Measurements from ENCODE around the gene LGALSL. TPM values are rescaled to one million over a fixed set of nuclear protein-coding genes. Genes with fewer than 3 reads are reported as not detected.
"Not testable (repeated sequence)": the region's sequence is repeated elsewhere in the genome, so short reads cannot be mapped to it uniquely, and the experiment has no call there.

The LGALSL gene
- total and polyA plus RNA-seq, 2 donors, result 1.7 to 12.8 TPM

DNA sequence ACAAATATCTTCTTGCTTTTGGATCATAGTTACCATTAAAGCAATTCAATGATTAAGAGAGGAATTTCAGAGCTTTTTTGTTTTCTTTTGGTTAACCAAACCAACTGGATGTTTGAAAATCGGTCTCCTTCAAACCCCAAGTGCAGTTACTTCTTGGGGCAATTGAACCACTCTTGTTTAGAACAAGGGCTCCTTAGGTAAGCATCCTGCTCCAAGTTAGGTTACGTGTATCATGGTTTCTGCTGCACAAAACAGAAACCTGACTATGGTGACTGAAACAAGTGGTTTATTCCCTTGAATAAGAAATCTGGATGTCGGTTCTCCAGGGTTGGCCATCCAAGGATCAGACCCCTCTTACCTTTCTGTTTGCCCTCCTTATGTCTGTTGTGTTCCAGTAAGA is 16.1 kb upstream of the LGALSL start:
- Histone ChIP-seq H3K36me3 (ENCODE audit: control insufficient read depth in 2 of 2, insufficient read depth in 2 of 2, low read length in 1 of 2) (no peaks in the 10 kb centered on the region), H3K9me3 (ENCODE audit: control insufficient read depth in 2 of 2, insufficient read depth in 1 of 2, low read length in 1 of 2) (no peaks in the 10 kb centered on the region), H3K27ac (ENCODE audit: low read depth in 1 of 2, low read length in 1 of 2) (no peak overlapping the region), H3K27me3 (ENCODE audit: control insufficient read depth in 2 of 2, insufficient read depth in 1 of 2, low read length in 1 of 2) (peaks cover 0 to 4% of the 10 kb centered on the region in 2 donors), H3K4me3 (ENCODE audit: low read length in 2 of 2) (no peak overlapping the region), H3K4me1 (ENCODE audit: control insufficient read depth in 2 of 2, insufficient read depth in 2 of 2, low read length in 2 of 2) (no peaks in the 10 kb centered on the region)
- 98% methylated on average over 3 of the region's 3 CpGs for WGBS
- DNase-seq (ENCODE audit: low read depth in 6 of 9, low spot score in 9 of 9), result no peak

DNA sequence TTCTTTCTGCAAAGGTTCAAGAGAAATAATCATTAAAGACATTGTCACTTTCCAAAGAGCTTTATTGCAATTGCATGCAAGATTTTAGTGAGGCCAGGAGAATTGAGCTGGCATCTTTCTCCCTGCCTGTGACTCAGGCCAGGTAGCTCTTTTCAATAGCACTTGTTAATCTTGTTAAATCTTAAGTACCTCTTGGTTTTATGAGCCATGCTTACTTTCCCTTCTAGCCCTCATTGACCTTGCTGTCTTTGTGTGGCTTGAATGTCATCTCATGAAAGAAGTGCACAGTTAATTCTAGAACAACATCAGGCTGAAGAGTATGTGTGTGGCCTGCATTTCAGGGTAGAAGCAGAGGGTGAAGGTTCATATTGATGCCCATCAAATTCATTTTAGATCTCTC is 14.8 kb upstream of the LGALSL start:
- no peak overlapping the region for H3K4me3 ChIP-seq (ENCODE audit: low read length in 2 of 2)
- H3K36me3 ChIP-seq (ENCODE audit: control insufficient read depth in 2 of 2, insufficient read depth in 2 of 2, low read length in 1 of 2), result no peaks in the 10 kb centered on the region
- H3K9me3 ChIP-seq (ENCODE audit: control insufficient read depth in 2 of 2, insufficient read depth in 1 of 2, low read length in 1 of 2), result no peaks in the 10 kb centered on the region
- no peak for DNase-seq (ENCODE audit: low read depth in 6 of 9, low spot score in 9 of 9)
- no peak overlapping the region for H3K27ac ChIP-seq (ENCODE audit: low read depth in 1 of 2, low read length in 1 of 2)
- no peaks in the 10 kb centered on the region for H3K4me1 ChIP-seq (ENCODE audit: control insufficient read depth in 2 of 2, insufficient read depth in 2 of 2, low read length in 2 of 2)
- H3K27me3 ChIP-seq (ENCODE audit: control insufficient read depth in 2 of 2, insufficient read depth in 1 of 2, low read length in 1 of 2), result peaks cover 0 to 7% of the 10 kb centered on the region in 2 donors

DNA sequence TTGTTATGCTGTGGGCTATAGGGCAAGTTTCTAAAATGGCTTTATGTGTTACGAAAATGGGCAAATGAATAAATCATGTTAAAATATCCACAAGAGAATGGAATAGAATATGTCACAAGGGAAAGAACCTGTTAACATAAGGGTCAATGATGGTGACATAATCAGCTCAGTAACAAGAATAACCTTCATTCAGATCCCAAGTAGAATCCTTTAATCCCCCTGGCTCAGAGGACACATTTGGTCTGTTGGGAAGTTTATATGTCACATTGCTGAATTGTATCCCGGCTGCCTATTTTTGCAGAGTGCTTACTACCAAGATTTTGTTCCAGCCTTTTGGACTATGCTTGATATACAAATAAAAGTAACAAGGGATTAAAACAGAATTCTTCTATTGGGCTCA is 13.1 kb upstream of the LGALSL start:
- H3K9me3 ChIP-seq (ENCODE audit: control insufficient read depth in 2 of 2, insufficient read depth in 1 of 2, low read length in 1 of 2), result no peaks in the 10 kb centered on the region
- 96% methylated on average over 2 of the region's 2 CpGs for WGBS

DNA sequence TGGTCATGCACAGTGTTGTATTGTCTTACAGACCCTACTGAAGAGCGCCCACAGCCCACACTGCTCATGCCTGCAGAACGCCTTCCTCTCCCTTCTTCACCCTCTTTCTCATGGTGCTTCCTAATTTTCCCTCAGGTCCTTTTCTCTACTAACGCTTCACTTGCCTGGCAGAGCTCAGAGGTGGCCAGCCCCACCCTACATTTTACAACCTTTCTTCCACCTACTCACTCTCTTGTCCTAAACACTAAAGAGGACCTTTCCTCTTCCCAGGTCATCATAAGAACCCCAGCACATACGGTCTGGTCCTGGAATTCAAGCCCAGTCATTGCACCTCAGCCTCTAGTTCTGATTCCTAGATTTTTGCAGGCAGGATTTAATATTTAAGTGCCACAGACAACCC is 11.7 kb upstream of the LGALSL start:
- H3K36me3 ChIP-seq (ENCODE audit: control insufficient read depth in 2 of 2, insufficient read depth in 2 of 2, low read length in 1 of 2), result no peaks in the 10 kb centered on the region
- peaks cover 0 to 9% of the 10 kb centered on the region in 2 donors for H3K27me3 ChIP-seq (ENCODE audit: control insufficient read depth in 2 of 2, insufficient read depth in 1 of 2, low read length in 1 of 2)
- WGBS, result 98% methylated on average over 4 of the region's 4 CpGs
- H3K9me3 ChIP-seq (ENCODE audit: control insufficient read depth in 2 of 2, insufficient read depth in 1 of 2, low read length in 1 of 2), result no peaks in the 10 kb centered on the region
- no peak for DNase-seq (ENCODE audit: low read depth in 6 of 9, low spot score in 9 of 9)
- H3K27ac ChIP-seq (ENCODE audit: low read depth in 1 of 2, low read length in 1 of 2), result no peak overlapping the region
- H3K4me3 ChIP-seq (ENCODE audit: low read length in 2 of 2), result no peak overlapping the region
- H3K4me1 ChIP-seq (ENCODE audit: control insufficient read depth in 2 of 2, insufficient read depth in 2 of 2, low read length in 2 of 2), result no peaks in the 10 kb centered on the region

More for the DNA sequence above, 13.1 kb upstream of the LGALSL start:
- no peak overlapping the region for H3K27ac ChIP-seq (ENCODE audit: low read depth in 1 of 2, low read length in 1 of 2)
- H3K4me3 ChIP-seq (ENCODE audit: low read length in 2 of 2), result no peak overlapping the region
- no peaks in the 10 kb centered on the region for H3K36me3 ChIP-seq (ENCODE audit: control insufficient read depth in 2 of 2, insufficient read depth in 2 of 2, low read length in 1 of 2)
- H3K4me1 ChIP-seq (ENCODE audit: control insufficient read depth in 2 of 2, insufficient read depth in 2 of 2, low read length in 2 of 2), result no peaks in the 10 kb centered on the region
- DNase-seq (ENCODE audit: low read depth in 6 of 9, low spot score in 9 of 9), result no peak
- H3K27me3 ChIP-seq (ENCODE audit: control insufficient read depth in 2 of 2, insufficient read depth in 1 of 2, low read length in 1 of 2), result peaks cover 0 to 9% of the 10 kb centered on the region in 2 donors

DNA sequence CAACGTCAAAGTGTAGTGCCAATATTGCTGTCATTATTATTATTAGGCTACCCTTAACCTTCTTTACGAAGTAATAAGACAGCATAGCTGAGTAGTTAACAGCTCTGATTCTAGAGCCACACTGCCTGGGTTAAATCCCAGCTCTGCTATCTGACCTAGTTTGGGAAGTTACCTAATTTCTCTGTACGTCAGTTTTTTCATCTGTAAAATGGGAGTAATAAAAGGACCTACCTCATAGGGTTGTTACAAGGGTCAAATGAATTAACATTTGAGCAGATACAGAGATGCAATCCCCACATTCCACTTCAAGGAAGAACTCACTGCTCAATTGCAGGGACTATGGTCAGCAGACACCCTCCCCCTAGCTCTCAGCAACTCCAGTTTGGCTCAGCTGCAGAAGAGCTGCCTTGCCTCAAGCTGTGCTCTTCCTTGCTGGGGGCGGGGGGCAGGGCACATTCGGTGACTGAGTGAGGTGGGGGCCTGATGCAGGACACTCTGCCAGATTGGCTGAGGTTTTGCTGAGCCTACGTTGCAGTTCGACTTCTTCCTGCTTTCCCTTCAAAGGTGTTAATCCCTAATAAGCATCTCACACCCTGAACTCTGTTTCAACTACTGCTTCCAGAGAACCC is 11.0 kb upstream of the LGALSL start:
- no peaks in the 10 kb centered on the region for H3K36me3 ChIP-seq (ENCODE audit: control insufficient read depth in 2 of 2, insufficient read depth in 2 of 2, low read length in 1 of 2)
- no peaks in the 10 kb centered on the region for H3K4me1 ChIP-seq (ENCODE audit: control insufficient read depth in 2 of 2, insufficient read depth in 2 of 2, low read length in 2 of 2)
- no peaks in the 10 kb centered on the region for H3K9me3 ChIP-seq (ENCODE audit: control insufficient read depth in 2 of 2, insufficient read depth in 1 of 2, low read length in 1 of 2)
- H3K27me3 ChIP-seq (ENCODE audit: control insufficient read depth in 2 of 2, insufficient read depth in 1 of 2, low read length in 1 of 2), result peaks cover 0 to 9% of the 10 kb centered on the region in 2 donors
- 85% methylated on average over 7 of the region's 7 CpGs for WGBS
- H3K27ac ChIP-seq (ENCODE audit: low read depth in 1 of 2, low read length in 1 of 2), result no peak overlapping the region
- no peak overlapping the region for H3K4me3 ChIP-seq (ENCODE audit: low read length in 2 of 2)
- no peak for DNase-seq (ENCODE audit: low read depth in 6 of 9, low spot score in 9 of 9)

DNA sequence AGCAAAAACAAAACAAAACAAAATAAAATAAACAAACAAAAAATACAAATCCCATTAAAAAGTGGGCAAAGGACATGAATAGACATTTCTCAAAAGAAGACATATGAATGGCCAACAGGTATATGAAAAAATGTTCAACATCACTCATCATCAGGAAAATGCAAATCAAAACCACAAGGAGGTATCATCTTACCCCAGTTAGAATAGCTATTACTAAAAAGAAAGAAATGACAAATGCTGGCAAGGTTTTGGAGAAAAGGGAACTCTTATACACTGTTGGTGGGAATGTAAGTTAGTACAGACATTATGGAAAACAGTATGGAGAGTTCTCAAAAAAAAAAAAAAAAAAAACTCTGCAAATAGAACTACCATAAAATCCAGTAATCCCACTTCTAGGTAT is 8.0 kb upstream of the LGALSL start:
- peaks cover 0 to 17% of the 10 kb centered on the region in 2 donors for H3K27me3 ChIP-seq (ENCODE audit: control insufficient read depth in 2 of 2, insufficient read depth in 1 of 2, low read length in 1 of 2)
- H3K4me1 ChIP-seq (ENCODE audit: control insufficient read depth in 2 of 2, insufficient read depth in 2 of 2, low read length in 2 of 2); H3K9me3 ChIP-seq (ENCODE audit: control insufficient read depth in 2 of 2, insufficient read depth in 1 of 2, low read length in 1 of 2); H3K36me3 ChIP-seq (ENCODE audit: control insufficient read depth in 2 of 2, insufficient read depth in 2 of 2, low read length in 1 of 2); H3K4me3 ChIP-seq (ENCODE audit: low read length in 2 of 2); DNase-seq (ENCODE audit: low read depth in 6 of 9, low spot score in 9 of 9); H3K27ac ChIP-seq (ENCODE audit: low read depth in 1 of 2, low read length in 1 of 2): not testable (repeated sequence)

DNA sequence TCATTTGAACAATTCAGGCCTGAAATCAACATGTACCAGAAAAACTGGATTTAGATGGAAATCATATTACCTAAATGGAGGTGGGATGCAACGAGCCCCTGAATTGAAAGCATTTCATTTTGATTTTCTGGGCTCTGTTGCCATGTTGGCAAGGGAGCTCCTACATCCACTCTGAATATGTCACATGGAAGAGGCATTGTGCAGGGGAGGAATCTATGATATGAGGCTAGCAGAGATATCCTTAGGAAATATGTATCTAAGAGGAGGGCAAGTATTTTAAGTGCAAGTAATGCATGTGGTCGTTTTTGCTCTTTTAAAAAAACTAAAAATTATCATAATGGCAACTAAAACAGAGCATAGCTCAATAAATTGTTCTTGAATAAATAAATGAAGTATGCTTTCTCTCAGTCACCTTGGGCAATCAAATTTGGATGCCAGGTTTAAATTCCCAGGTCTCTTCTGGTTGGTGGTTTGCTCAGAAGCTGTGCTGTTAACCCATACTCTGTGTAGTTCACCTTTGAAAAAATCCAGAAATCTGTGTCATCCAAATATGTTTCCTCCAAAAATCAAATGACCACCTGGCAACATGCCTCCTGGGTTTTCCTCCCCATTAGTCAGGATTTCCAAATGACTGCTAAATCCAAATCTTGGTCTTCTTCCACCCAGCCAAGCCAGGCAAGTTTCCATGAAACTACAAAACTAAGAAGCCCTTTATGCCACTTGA is 6.5 kb upstream of the LGALSL start:
- Histone ChIP-seq H3K36me3 (ENCODE audit: control insufficient read depth in 2 of 2, insufficient read depth in 2 of 2, low read length in 1 of 2) (no peaks in the 10 kb centered on the region), H3K9me3 (ENCODE audit: control insufficient read depth in 2 of 2, insufficient read depth in 1 of 2, low read length in 1 of 2) (no peaks in the 10 kb centered on the region), H3K4me3 (ENCODE audit: low read length in 2 of 2) (no peak overlapping the region), H3K27ac (ENCODE audit: low read depth in 1 of 2, low read length in 1 of 2) (no peak overlapping the region), H3K4me1 (ENCODE audit: control insufficient read depth in 2 of 2, insufficient read depth in 2 of 2, low read length in 2 of 2) (no peaks in the 10 kb centered on the region), H3K27me3 (ENCODE audit: control insufficient read depth in 2 of 2, insufficient read depth in 1 of 2, low read length in 1 of 2) (peaks cover 0 to 22% of the 10 kb centered on the region in 2 donors)
- no peak for DNase-seq (ENCODE audit: low read depth in 6 of 9, low spot score in 9 of 9)
- WGBS, result 96% methylated on average over 2 of the region's 2 CpGs

DNA sequence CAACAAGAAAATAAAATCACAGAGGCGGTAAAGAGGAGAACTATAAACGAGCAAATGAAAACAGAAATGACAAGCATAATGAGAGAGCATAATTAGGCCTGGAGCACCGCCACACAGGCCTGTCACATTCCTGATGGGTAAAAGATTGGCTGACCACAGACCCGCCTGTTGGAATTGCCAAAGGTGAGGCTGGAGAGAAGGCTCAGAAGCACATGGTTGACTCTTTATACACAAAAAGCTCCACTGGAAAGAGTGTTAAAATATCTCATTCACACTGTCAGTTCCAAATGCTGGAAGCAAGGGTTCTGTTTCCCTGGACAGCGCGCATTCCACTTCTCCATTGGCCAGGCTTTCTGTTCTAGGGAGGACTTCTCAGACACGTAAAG is 5.9 kb upstream of the LGALSL start:
- Histone ChIP-seq H3K27ac (ENCODE audit: low read depth in 1 of 2, low read length in 1 of 2) (no peak overlapping the region), H3K4me3 (ENCODE audit: low read length in 2 of 2) (no peak overlapping the region), H3K27me3 (ENCODE audit: control insufficient read depth in 2 of 2, insufficient read depth in 1 of 2, low read length in 1 of 2) (peaks cover 0 to 27% of the 10 kb centered on the region in 2 donors), H3K4me1 (ENCODE audit: control insufficient read depth in 2 of 2, insufficient read depth in 2 of 2, low read length in 2 of 2) (no peaks in the 10 kb centered on the region), H3K9me3 (ENCODE audit: control insufficient read depth in 2 of 2, insufficient read depth in 1 of 2, low read length in 1 of 2) (no peaks in the 10 kb centered on the region), H3K36me3 (ENCODE audit: control insufficient read depth in 2 of 2, insufficient read depth in 2 of 2, low read length in 1 of 2) (no peaks in the 10 kb centered on the region)
- DNase-seq (ENCODE audit: low read depth in 6 of 9, low spot score in 9 of 9), result no peak
- 95% methylated on average over 7 of the region's 7 CpGs for WGBS

DNA sequence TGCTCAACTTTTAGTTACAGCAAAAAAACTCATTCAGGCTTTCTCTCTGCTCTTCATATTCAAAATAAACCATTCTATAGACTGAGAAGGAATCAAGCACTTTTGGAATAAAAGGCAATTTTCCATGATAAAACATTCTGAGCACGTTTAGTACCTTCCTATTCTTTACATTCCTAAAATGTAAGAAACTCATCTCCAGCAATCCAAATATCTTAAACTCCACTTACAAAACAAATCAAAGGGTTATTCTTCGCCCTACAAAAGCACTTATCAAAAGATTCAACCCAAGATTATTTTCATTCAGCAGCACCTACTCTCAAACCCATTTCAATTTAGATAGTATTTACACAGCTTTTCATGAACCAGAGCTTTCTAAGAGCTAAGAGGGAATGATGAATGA is 2.9 kb upstream of the LGALSL start:
- no peak overlapping the region for H3K4me3 ChIP-seq (ENCODE audit: low read length in 2 of 2)
- H3K4me1 ChIP-seq (ENCODE audit: control insufficient read depth in 2 of 2, insufficient read depth in 2 of 2, low read length in 2 of 2), result peaks cover 3 to 11% of the 10 kb centered on the region in 2 donors
- H3K27me3 ChIP-seq (ENCODE audit: control insufficient read depth in 2 of 2, insufficient read depth in 1 of 2, low read length in 1 of 2), result peaks cover 11 to 51% of the 10 kb centered on the region in 2 donors
- H3K9me3 ChIP-seq (ENCODE audit: control insufficient read depth in 2 of 2, insufficient read depth in 1 of 2, low read length in 1 of 2), result peaks cover 0 to 4% of the 10 kb centered on the region in 2 donors
- 98% methylated on average over 2 of the region's 2 CpGs for WGBS
- DNase-seq (ENCODE audit: low read depth in 6 of 9, low spot score in 9 of 9), result no peak
- H3K27ac ChIP-seq (ENCODE audit: low read depth in 1 of 2, low read length in 1 of 2), result no peak overlapping the region
- H3K36me3 ChIP-seq (ENCODE audit: control insufficient read depth in 2 of 2, insufficient read depth in 2 of 2, low read length in 1 of 2), result no peaks in the 10 kb centered on the region

All from thymus (tissue), 11 donors.